GM18951 (cell line): ENCODE measurements around the gene GPR139.

ENCODE experiments used
- POLR2A ChIP-seq: IDR thresholded peaks from 4 replicates; pipeline ENCODE4 v1.6.1; 2011; ENCODE audit warnings: mild to moderate bottlenecking; ENCODE audit not compliant: insufficient read length, insufficient read depth; ENCODE audit errors: extremely low read depth
- in situ Hi-C: fragments of 300-500 bp; cut with MboI; formaldehyde crosslinking; loops from one replicate; pipeline ENCODE4 v1.12.0; 2022; ENCODE audit warnings: low sequenced_read_pairs, mixed read lengths, inconsistent platforms; ENCODE audit not compliant: unreplicated experiment

GPR139 gene

DNA sequence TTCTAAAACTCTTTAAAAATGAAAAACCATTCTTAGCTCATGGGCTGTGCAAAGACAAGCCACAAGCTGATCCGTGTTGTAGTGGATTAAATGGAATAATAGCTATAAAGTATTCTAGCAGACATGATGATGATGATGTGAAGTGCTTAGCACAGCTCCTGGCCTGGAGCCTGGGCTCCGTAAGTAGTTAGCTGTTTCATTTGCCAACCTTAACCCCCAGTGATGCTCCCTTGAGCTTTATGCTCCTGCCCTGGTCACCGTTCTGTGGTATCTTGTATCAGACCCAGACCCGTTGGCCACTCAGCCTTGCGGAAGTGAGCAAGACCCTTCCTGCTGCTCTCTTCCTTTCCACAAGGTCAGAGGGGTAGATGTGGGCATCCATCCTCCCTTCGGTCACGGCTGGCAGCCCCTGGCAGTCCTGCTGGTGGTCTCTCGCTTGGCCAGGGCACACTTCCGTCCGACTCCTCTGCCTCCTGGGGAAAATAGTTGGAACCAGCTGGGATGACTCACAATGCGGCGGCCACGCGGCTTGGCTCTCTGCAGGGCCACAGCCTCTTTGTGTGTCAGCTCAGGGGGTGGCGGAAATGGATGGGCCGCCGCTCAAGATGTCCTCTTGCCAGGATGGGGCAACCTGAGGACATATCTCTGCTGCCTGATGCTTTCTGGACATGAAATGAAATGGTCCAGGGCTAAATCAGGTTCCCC is 79.1 kb downstream of the GPR139 start:
- in situ Hi-C loops, result no loop called here
- TF ChIP-seq POLR2A, result no peak

DNA sequence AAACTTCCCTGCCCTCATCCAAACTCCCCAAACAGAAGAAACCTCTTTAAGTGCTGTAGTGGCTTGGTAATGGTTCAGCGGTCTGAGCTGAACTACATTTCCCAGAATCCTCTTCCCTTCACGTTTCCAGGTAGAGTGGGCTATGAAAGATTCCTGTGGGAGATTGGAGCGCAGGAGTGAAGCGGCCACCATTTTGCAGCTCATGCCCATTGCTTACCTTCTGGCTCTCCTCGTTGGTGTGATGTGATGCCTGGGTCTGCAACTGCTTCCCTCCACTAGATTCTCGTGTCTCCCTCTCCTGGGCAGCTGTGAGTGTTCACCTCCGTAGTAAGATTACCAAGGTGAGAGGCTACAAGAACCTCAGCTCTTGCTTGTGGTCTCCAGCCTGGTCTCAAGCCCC is 82.1 kb downstream of the GPR139 start:
- in situ Hi-C loops, result no loop called here
- TF ChIP-seq POLR2A, result no peak

- in situ Hi-C loops, result no loop called here
Observed at GRCh38 chr16:19984135-19984534, 89.6 kb downstream of the GPR139 start.

More at GRCh38 chr16:19984135-19984534, 89.6 kb downstream of the GPR139 start:
- TF ChIP-seq POLR2A, result no peak
